GM19395 (cell line): ENCODE data around the gene IL1R2.

ENCODE experiments used
- ATAC-seq: cut with Tn5 transposase; IDR thresholded peaks from one replicate; pipeline ENCODE4 v1.9.1; 2021; ENCODE audit warnings: mild to moderate bottlenecking, moderate library complexity; ENCODE audit not compliant: unreplicated experiment

The IL1R2 gene

GRCh38 chr2:102016399-102016955 is 24.7 kb downstream of the IL1R2 start:
- no peak for ATAC-seq

GRCh38 chr2:102018823-102019445 is 27.2 kb downstream of the IL1R2 start:
- no peak for ATAC-seq

GRCh38 chr2:102020596-102021170 is 28.9 kb downstream of the IL1R2 start:
- ATAC-seq: peak; percentile 59

GRCh38 chr2:102021779-102022178 is 30.0 kb downstream of the IL1R2 start:
- ATAC-seq: no peak

- ATAC-seq: no peak
Measured at GRCh38 chr2:102022884-102023539, 31.3 kb downstream of the IL1R2 start.

- ATAC-seq: no peak
Measured at GRCh38 chr2:102024410-102024809, 32.6 kb downstream of the IL1R2 start.

- ATAC-seq: peak; percentile 78
Measured at GRCh38 chr2:102025016-102025501, 33.3 kb downstream of the IL1R2 start.

GRCh38 chr2:102025583-102026267 is 34.0 kb downstream of the IL1R2 start:
- ATAC-seq: peak; percentile 54

- no peak for ATAC-seq
Measured at GRCh38 chr2:102027036-102027980, 35.5 kb downstream of the IL1R2 start.

- ATAC-seq: no peak
Measured at GRCh38 chr2:102028470-102028869, 36.7 kb downstream of the IL1R2 start.

GRCh38 chr2:102029405-102029804 is 37.6 kb downstream of the IL1R2 start:
- no peak for ATAC-seq

- no peak for ATAC-seq
Measured at GRCh38 chr2:102029952-102030351, 38.2 kb downstream of the IL1R2 start.

GRCh38 chr2:102030502-102030854 is 38.7 kb downstream of the IL1R2 start:
- ATAC-seq: no peak

GRCh38 chr2:102030855-102031527 is 39.2 kb downstream of the IL1R2 start:
- ATAC-seq: no peak

- ATAC-seq: no peak
Measured at GRCh38 chr2:102032368-102033030, 40.7 kb downstream of the IL1R2 start.

- ATAC-seq: peak; percentile 89
Measured at GRCh38 chr2:102033031-102033749, 41.4 kb downstream of the IL1R2 start.

GRCh38 chr2:102033750-102034682 is 42.3 kb downstream of the IL1R2 start:
- no peak for ATAC-seq
